Fibroblast of villous mesenchyme (primary cell): ENCODE results near the gene ZCCHC4. TPM values are rescaled to one million over a fixed set of nuclear protein-coding genes. Genes with fewer than 3 reads are reported as not detected.

ENCODE experiments used
- DNase-seq: peaks from one replicate; pipeline ENCODE4 v3.0.0-alpha.2; 2010; ENCODE audit warnings: low read depth
- H3K4me3 ChIP-seq: 2 replicates; pipeline ENCODE4 v1.5.1; 2011; ENCODE audit warnings: low read depth, mild to moderate bottlenecking, low read length
- CTCF ChIP-seq: IDR thresholded peaks from 2 replicates; pipeline ENCODE4 v1.5.1; 2012; ENCODE audit warnings: low read depth, mild to moderate bottlenecking, low read length; ENCODE audit not compliant: insufficient read depth
- total RNA-seq: library from RNA; depleted of rRNA; stranded (reverse); fragments of >200 nt; gene quantifications from 2 replicates; pipeline ENCODE4 v1.2.3, GENCODE V29; 2012

The ZCCHC4 gene, protein sequence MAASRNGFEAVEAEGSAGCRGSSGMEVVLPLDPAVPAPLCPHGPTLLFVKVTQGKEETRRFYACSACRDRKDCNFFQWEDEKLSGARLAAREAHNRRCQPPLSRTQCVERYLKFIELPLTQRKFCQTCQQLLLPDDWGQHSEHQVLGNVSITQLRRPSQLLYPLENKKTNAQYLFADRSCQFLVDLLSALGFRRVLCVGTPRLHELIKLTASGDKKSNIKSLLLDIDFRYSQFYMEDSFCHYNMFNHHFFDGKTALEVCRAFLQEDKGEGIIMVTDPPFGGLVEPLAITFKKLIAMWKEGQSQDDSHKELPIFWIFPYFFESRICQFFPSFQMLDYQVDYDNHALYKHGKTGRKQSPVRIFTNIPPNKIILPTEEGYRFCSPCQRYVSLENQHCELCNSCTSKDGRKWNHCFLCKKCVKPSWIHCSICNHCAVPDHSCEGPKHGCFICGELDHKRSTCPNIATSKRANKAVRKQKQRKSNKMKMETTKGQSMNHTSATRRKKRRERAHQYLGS
- total RNA-seq, result 11.0 and 15.1 TPM in 2 replicates

DNA sequence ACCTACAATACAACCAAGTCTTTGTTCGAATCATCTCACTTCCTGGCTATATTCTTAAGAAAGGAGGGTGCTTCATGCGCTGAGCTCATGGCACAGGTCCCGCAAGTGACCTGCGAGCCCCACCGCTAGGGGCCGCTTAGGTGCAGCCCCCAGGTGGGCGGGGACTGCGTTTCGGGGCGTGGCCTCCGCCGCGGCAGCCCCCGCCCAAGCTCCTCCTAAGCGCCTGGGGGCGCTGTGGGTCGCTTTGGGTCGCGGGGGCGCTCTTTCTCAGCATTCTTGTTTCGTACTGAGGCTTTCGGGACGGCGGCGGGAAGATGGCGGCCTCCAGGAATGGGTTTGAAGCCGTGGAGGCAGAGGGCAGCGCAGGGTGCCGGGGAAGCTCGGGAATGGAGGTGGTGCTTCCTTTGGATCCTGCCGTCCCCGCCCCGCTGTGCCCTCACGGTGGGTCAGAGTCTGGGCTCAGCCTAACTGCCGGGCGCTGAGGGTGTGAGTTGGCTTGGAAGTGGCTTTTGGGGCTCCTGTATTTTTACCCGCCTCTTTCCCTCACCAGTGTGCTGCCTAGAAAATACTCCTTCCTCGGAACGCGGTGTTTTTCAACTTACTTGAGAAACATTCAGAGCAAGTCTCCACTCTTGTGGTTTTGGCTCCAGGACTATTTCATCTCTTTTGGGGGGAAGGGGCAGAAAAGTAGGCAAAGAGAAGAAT is at the start of gene ZCCHC4:
Gene ZCCHC4, plus strand, starts transcription at position 279 of the 705 bp plus-strand sequence. Its CDS starts 36 bp downstream, at position 315.
- peak; percentile 94 for DNase-seq
- H3K4me3 ChIP-seq, result peak within 1 kb of the TSS; percentile 74
- peak; percentile 100 for TF ChIP-seq CTCF

- no peak for TF ChIP-seq CTCF
- no peak overlapping the region for H3K4me3 ChIP-seq
Observed at GRCh38 chr4:25271866-25272265, 40.7 kb upstream of the ZCCHC4 start.

DNA sequence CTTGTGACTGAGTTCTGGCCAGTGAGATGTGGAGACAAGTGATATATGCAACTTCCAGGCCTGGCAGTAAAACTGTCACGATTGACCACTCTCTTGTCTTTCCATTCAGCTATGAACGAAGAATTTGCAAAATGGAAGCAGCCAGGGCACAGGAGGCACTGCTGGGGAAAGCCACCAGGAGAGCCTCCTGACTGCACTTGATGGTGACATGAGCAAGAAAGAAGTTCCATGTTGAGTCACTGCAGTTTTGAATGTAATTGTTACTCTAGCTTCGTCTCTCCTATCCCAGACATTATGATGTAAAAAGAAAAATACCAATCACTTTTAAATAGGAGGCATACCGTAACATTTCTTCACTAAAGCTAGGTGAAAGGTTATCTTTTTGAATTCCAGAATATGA is 32.4 kb upstream of the ZCCHC4 start:
- no peak for DNase-seq
- H3K4me3 ChIP-seq, result no peak overlapping the region
- TF ChIP-seq CTCF, result no peak

More at GRCh38 chr4:25271866-25272265, 40.7 kb upstream of the ZCCHC4 start:
- DNase-seq, result peak; percentile 3

- DNase-seq, result no peak
- TF ChIP-seq CTCF, result no peak
- no peak overlapping the region for H3K4me3 ChIP-seq
Observed at GRCh38 chr4:25283948-25284347, 28.6 kb upstream of the ZCCHC4 start.

DNA sequence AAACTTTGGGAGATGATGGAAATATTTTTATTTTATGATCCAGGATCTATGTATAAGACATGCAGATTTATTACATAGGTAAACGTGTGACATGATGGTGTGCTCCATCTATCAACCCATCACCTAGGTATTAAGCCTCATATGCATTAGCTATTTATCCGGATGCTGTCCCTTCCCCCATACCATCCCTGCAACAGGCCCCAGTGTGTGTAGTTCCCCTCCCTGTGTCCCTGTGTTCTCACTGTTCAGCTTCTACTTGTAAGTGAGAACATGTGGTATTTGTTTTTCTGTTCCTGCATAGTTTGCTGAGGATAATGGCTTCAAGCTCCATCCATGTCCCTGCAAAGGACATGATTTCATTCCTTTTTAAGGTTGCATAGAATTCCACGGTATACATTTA is 28.1 kb upstream of the ZCCHC4 start:
- TF ChIP-seq CTCF, result no peak
- H3K4me3 ChIP-seq, result no peak overlapping the region
- no peak for DNase-seq

- H3K4me3 ChIP-seq, result peak overlapping the region; percentile 23
- no peak for TF ChIP-seq CTCF
- DNase-seq, result peak; percentile 88
Observed at GRCh38 chr4:25290490-25291067, 22.0 kb upstream of the ZCCHC4 start.
